A673 (cell line): Measurements from ENCODE around the gene CHKB.

Experiments used
- EZH2 ChIP-seq: fragments of 200-600 bp; sonication (generic); IDR thresholded peaks from 2 replicates; pipeline ENCODE4 v1.6.1; 2017; ENCODE audit warnings: borderline replicate concordance, low read depth, mild to moderate bottlenecking, mixed read lengths, antibody characterized with exemption, low read length; ENCODE audit not compliant: poor library complexity, severe bottlenecking
- TF ChIP-seq, protein P1 (sequence below): fragments of 300-800, 200-600 bp; sonication (generic); conservative IDR thresholded peaks from 2 replicates; pipeline ENCODE4 v1.5.1; 2017; ENCODE audit warnings: low read depth, mild to moderate bottlenecking, antibody characterized with exemption, low read length, moderate library complexity, mixed read lengths

DNA sequence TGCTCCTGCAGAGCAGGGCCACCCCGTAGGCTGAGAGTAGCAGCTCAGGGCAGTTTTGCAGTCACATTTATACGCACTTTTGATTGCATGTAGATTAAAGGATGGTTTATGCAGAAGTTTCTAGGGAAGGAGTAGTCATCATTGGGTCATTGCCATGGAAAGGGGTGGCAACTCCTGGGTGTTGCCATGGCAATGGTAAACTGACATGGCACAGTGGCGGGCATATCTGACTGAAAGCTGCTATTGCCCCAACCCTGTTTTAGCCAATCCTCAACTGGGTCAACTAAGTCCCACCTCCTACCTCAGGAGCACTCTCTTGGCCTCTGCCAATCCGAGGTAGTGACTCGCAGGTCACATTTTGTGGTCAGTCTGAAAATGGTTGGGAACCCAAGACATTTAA lies 47.7 kb upstream of the CHKB start:
- TF ChIP-seq, protein P1, sequence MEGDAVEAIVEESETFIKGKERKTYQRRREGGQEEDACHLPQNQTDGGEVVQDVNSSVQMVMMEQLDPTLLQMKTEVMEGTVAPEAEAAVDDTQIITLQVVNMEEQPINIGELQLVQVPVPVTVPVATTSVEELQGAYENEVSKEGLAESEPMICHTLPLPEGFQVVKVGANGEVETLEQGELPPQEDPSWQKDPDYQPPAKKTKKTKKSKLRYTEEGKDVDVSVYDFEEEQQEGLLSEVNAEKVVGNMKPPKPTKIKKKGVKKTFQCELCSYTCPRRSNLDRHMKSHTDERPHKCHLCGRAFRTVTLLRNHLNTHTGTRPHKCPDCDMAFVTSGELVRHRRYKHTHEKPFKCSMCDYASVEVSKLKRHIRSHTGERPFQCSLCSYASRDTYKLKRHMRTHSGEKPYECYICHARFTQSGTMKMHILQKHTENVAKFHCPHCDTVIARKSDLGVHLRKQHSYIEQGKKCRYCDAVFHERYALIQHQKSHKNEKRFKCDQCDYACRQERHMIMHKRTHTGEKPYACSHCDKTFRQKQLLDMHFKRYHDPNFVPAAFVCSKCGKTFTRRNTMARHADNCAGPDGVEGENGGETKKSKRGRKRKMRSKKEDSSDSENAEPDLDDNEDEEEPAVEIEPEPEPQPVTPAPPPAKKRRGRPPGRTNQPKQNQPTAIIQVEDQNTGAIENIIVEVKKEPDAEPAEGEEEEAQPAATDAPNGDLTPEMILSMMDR: no peak
- TF ChIP-seq EZH2: no peak
